ENCODE results near the gene REPS1. TPM values are rescaled to one million over a fixed set of nuclear protein-coding genes. Genes with fewer than 3 reads are reported as not detected.

Gene REPS1
- total RNA-seq, 1 experiment from 2014 or later = 74.4 TPM

GRCh38 chr6:138945354-138945753 is 42.7 kb downstream of the REPS1 start:
- Mint-ChIP-seq H3K9me3 (no peaks in the 10 kb centered on the region), H3K4me3 (no peak overlapping the region), H3K27ac (peak overlapping the region; percentile 44 to 80 (median 57); a peak in 2 of 7 replicates), H3K36me3 (ENCODE audit: insufficient read depth in 1 of 3, low read depth in 3 of 3) (peaks cover 18 to 43% (median 39%) of the 10 kb centered on the region in 3 experiments; a peak in 6 of 7 replicates), H3K4me1 (peaks cover 18% of the 10 kb centered on the region in 2 experiments), H3K27me3 (ENCODE audit: low read depth) (no peaks in the 10 kb centered on the region)
- no peak overlapping the region for H2BK15ac ChIP-seq (ENCODE audit: low read depth, low read length)
- no peak overlapping the region for H2BK20ac ChIP-seq (ENCODE audit: low read depth, low read length, poor library complexity, severe bottlenecking)
- H2AK5ac ChIP-seq (ENCODE audit: insufficient read length, low read length) = no peak overlapping the region
- no peak overlapping the region for H3K9ac ChIP-seq (ENCODE audit: extremely low read depth, insufficient read length, low read length)
- no peak overlapping the region for H3K14ac ChIP-seq (ENCODE audit: insufficient read depth, low read length)
- peak; percentile 36 for DNase-seq
- no peaks in the 10 kb centered on the region for H3K9me3 ChIP-seq (ENCODE audit: control insufficient read depth, low read depth, low read length)
- peaks cover 2% of the 10 kb centered on the region for H4K20me1 ChIP-seq (ENCODE audit: control insufficient read depth, insufficient read depth, insufficient read length)
- H2BK12ac ChIP-seq (ENCODE audit: insufficient read length, low read depth, low read length) = no peak overlapping the region
- no peaks in the 10 kb centered on the region for H3K23me2 ChIP-seq (ENCODE audit: insufficient read length, low read depth, low read length, poor library complexity, severe bottlenecking)
- no peak overlapping the region for H4K5ac ChIP-seq (ENCODE audit: insufficient read length, low read depth, low read length)
- no peak overlapping the region for H4K8ac ChIP-seq (replicated peaks; ENCODE audit: insufficient read length, low read depth, low read length)
- H3K27me3 ChIP-seq (ENCODE audit: insufficient read depth, low read length) = no peaks in the 10 kb centered on the region
- H2BK5ac ChIP-seq (ENCODE audit: insufficient read length, low read length) = no peak overlapping the region
- peak; percentile 60; the same call in 2 of the 3 replicates for TF ChIP-seq CTCF (conservative IDR thresholded peaks at IDR 0.05)
- H3K4me1 ChIP-seq (ENCODE audit: insufficient read depth, low read length) = no peaks in the 10 kb centered on the region
- no CpG with 5 or more reads among the region's 5 CpGs for WGBS (ENCODE audit: extremely low coverage, insufficient read length, low lambda C conversion rate)
- H3K4me2 ChIP-seq (ENCODE audit: insufficient read depth, insufficient read length, low read length) = no peak overlapping the region
- H3K79me2 ChIP-seq (ENCODE audit: insufficient read depth, low read length) = no peaks in the 10 kb centered on the region; the same call in 1 of the 2 replicates
- H3K27ac ChIP-seq (ENCODE audit: insufficient read length, low read depth, low read length) = no peak overlapping the region
- H3K79me1 ChIP-seq (ENCODE audit: insufficient read depth, low read depth, low read length, poor library complexity, severe bottlenecking) = no peaks in the 10 kb centered on the region
- no peak overlapping the region for H3K4ac ChIP-seq (ENCODE audit: low read depth, low read length)
- no peak overlapping the region for H3T11ph ChIP-seq (ENCODE audit: low read length)
- no peak overlapping the region for H3K18ac ChIP-seq (ENCODE audit: insufficient read length, low read depth, low read length)
- H2AFZ ChIP-seq (ENCODE audit: low read length) = no peak overlapping the region
- H2BK120ac ChIP-seq (ENCODE audit: low read depth, low read length, poor library complexity, severe bottlenecking) = no peak overlapping the region
- H3K56ac ChIP-seq (ENCODE audit: insufficient read length, low read depth, low read length) = no peak overlapping the region
- no peak overlapping the region for H3K23ac ChIP-seq (ENCODE audit: insufficient read length, low read depth, low read length)
- H4K91ac ChIP-seq (ENCODE audit: insufficient read length, low read depth, low read length) = no peak overlapping the region
